ENCODE data around the gene PHLDA1. TPM values are rescaled to one million over a fixed set of nuclear protein-coding genes. Genes with fewer than 3 reads are reported as not detected.

The PHLDA1 gene
- total RNA-seq, 1 donor from 2014 or later = 169 TPM

GRCh38 chr12:76014007-76014406, 17.6 kb downstream of the PHLDA1 start:
- Mint-ChIP-seq H3K36me3 (ENCODE audit: unreplicated experiment) (no peaks in the 10 kb centered on the region), H3K9me3 (ENCODE audit: unreplicated experiment) (no peaks in the 10 kb centered on the region), H3K27ac (ENCODE audit: unreplicated experiment) (no peak overlapping the region), H3K4me3 (ENCODE audit: unreplicated experiment) (no peak overlapping the region), H3K4me1 (ENCODE audit: low read depth, unreplicated experiment) (peaks cover 15% of the 10 kb centered on the region), H3K27me3 (ENCODE audit: unreplicated experiment) (no peaks in the 10 kb centered on the region)
- no peak for TF ChIP-seq CTCF (IDR thresholded peaks at IDR 0.05; ENCODE audit: partially characterized antibody, unreplicated experiment)
- no peak for DNase-seq

DNA sequence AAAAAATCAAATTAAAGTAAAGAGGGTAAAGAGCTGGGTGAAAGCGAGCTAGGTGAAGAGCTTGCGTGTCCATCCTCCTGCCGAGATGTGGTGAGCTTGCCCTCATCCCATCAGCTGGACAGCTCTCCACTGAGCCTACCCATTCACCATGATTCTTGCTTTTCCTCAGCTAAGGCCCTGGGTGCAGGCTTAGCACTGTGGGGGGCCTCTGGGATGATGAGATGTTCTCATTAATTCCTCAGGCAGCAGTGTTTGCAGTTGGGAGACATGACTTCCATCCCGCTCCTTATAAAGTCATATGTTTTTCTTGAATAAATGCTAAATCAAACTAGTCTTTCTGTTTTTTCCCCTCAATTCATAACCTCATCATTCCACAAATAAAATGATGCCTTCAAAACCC, 18.0 kb downstream of the PHLDA1 start:
- no peaks in the 10 kb centered on the region for H3K9me3 Mint-ChIP-seq (ENCODE audit: unreplicated experiment)
- H3K27me3 Mint-ChIP-seq (ENCODE audit: unreplicated experiment) = no peaks in the 10 kb centered on the region
- H3K27ac Mint-ChIP-seq (ENCODE audit: unreplicated experiment) = no peak overlapping the region
- DNase-seq = no peak
- H3K4me1 Mint-ChIP-seq (ENCODE audit: low read depth, unreplicated experiment) = peaks cover 14% of the 10 kb centered on the region
- H3K4me3 Mint-ChIP-seq (ENCODE audit: unreplicated experiment) = no peak overlapping the region
- H3K36me3 Mint-ChIP-seq (ENCODE audit: unreplicated experiment) = no peaks in the 10 kb centered on the region
- no peak for TF ChIP-seq CTCF (IDR thresholded peaks at IDR 0.05; ENCODE audit: partially characterized antibody, unreplicated experiment)

GRCh38 chr12:76012644-76013043, 18.9 kb downstream of the PHLDA1 start:
- TF ChIP-seq CTCF (IDR thresholded peaks at IDR 0.05; ENCODE audit: partially characterized antibody, unreplicated experiment) = no peak
- Mint-ChIP-seq H3K4me3 (ENCODE audit: unreplicated experiment) (no peak overlapping the region), H3K36me3 (ENCODE audit: unreplicated experiment) (no peaks in the 10 kb centered on the region), H3K4me1 (ENCODE audit: low read depth, unreplicated experiment) (peaks cover 18% of the 10 kb centered on the region), H3K27ac (ENCODE audit: unreplicated experiment) (no peak overlapping the region), H3K27me3 (ENCODE audit: unreplicated experiment) (peaks cover 3% of the 10 kb centered on the region), H3K9me3 (ENCODE audit: unreplicated experiment) (peaks cover 3% of the 10 kb centered on the region)
- no peak for DNase-seq

DNA sequence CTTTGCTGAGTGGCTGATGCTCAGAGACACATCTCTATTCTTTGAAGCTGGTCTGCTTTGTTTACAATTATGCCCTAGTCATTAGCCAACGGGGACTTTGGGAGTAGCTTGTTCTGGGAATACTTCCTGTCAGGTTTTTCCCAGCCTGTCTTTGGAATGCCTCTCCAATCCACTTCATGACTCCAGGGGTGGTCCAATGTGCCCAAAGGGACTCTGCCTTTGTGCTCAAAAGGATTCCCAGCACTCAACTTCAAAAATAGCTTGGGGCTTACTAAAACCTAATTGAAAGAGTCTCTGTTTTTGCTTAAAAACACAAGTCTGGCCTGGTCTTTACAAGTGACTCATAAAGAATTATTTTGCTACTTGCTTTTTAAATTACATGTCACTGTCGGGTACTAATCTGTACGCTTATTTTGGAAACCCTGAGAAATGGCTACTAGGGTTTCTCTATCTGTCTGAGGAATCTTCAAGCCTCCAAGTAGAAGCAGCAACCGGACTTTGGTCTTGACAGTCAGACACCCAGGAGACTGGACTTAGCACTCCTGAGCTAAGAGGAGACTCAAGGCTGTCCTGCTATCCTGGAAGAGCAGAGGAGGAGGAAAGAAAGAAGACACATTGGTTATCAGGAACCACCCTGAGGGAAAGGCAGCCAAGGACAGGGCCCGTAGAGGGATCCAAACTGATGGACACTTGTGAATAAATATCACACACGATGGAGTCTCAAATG, 20.7 kb downstream of the PHLDA1 start:
- DNase-seq = no peak
- Mint-ChIP-seq H3K27ac (ENCODE audit: unreplicated experiment) (no peak overlapping the region), H3K36me3 (ENCODE audit: unreplicated experiment) (no peaks in the 10 kb centered on the region), H3K9me3 (ENCODE audit: unreplicated experiment) (peaks cover 13% of the 10 kb centered on the region), H3K27me3 (ENCODE audit: unreplicated experiment) (peaks cover 19% of the 10 kb centered on the region), H3K4me1 (ENCODE audit: low read depth, unreplicated experiment) (peaks cover 33% of the 10 kb centered on the region), H3K4me3 (ENCODE audit: unreplicated experiment) (no peak overlapping the region)
- no peak for TF ChIP-seq CTCF (IDR thresholded peaks at IDR 0.05; ENCODE audit: partially characterized antibody, unreplicated experiment)

DNA sequence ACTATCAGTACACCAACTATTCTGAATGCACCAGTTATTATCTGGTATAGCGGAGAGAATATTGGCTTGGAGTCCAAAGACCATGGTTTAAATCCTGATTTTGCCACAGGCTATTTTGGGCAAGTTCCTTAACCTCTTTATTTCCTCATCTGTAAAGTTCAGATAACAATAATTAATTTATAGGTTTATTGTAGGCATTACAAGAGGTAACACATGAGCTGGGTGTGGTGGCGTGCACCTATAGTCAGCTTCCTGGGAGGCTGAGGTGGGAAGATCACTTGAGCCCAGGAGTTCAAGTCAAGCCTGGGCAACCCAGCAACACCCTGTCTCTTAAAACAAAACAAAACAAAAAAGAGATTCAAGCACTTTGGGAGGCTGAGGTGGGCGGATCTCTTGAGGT, 23.1 kb downstream of the PHLDA1 start:
- peaks cover 39% of the 10 kb centered on the region for H3K4me1 Mint-ChIP-seq (ENCODE audit: low read depth, unreplicated experiment)
- TF ChIP-seq CTCF (IDR thresholded peaks at IDR 0.05; ENCODE audit: partially characterized antibody, unreplicated experiment) = no peak
- H3K36me3 Mint-ChIP-seq (ENCODE audit: unreplicated experiment) = peaks cover 8% of the 10 kb centered on the region
- peaks cover 19% of the 10 kb centered on the region for H3K27me3 Mint-ChIP-seq (ENCODE audit: unreplicated experiment)
- no peak for DNase-seq
- H3K4me3 Mint-ChIP-seq (ENCODE audit: unreplicated experiment) = no peak overlapping the region
- no peak overlapping the region for H3K27ac Mint-ChIP-seq (ENCODE audit: unreplicated experiment)
- H3K9me3 Mint-ChIP-seq (ENCODE audit: unreplicated experiment) = peaks cover 13% of the 10 kb centered on the region
